ENCODE measurements around the gene CHRNA1.

CHRNA1 gene

GRCh38 chr2:174778085-174778981 lies 14.1 kb upstream of the CHRNA1 start:
- no peak for DNase-seq (ENCODE audit: low spot score)
- Histone ChIP-seq H3K4me3 (no peak overlapping the region), H3K27ac (no peak overlapping the region)
- TF ChIP-seq CTCF (IDR thresholded peaks at IDR 0.05) = no peak

GRCh38 chr2:174777347-174778084 lies 13.2 kb upstream of the CHRNA1 start:
- H3K27ac ChIP-seq = no peak overlapping the region
- no peak for DNase-seq (ENCODE audit: low spot score)
- no peak overlapping the region for H3K4me3 ChIP-seq
- no peak for TF ChIP-seq CTCF (IDR thresholded peaks at IDR 0.05)

- DNase-seq (ENCODE audit: low spot score) = no peak
- TF ChIP-seq CTCF (IDR thresholded peaks at IDR 0.05) = no peak
- Histone ChIP-seq H3K27ac (no peak overlapping the region), H3K4me3 (no peak overlapping the region)
Measured at GRCh38 chr2:174776675-174777074, 12.4 kb upstream of the CHRNA1 start.

GRCh38 chr2:174776223-174776622 lies 12.0 kb upstream of the CHRNA1 start:
- no peak for DNase-seq (ENCODE audit: low spot score)
- no peak for TF ChIP-seq CTCF (IDR thresholded peaks at IDR 0.05)
- Histone ChIP-seq H3K4me3 (no peak overlapping the region), H3K27ac (no peak overlapping the region)

GRCh38 chr2:174775571-174775980 lies 11.3 kb upstream of the CHRNA1 start:
- DNase-seq (ENCODE audit: low spot score) = no peak
- Histone ChIP-seq H3K4me3 (no peak overlapping the region), H3K27ac (no peak overlapping the region)
- no peak for TF ChIP-seq CTCF (IDR thresholded peaks at IDR 0.05)

- no peak for DNase-seq (ENCODE audit: low spot score)
- no peak overlapping the region for H3K27ac ChIP-seq
- TF ChIP-seq CTCF (IDR thresholded peaks at IDR 0.05) = no peak
- no peak overlapping the region for H3K4me3 ChIP-seq
Measured at GRCh38 chr2:174774886-174775285, 10.6 kb upstream of the CHRNA1 start.

All from coronary artery (tissue), 2 donors.